Type B pancreatic cell (in vitro differentiated cells): ENCODE results near the gene SULF2. TPM values are rescaled to one million over a fixed set of nuclear protein-coding genes. Genes with fewer than 3 reads are reported as not detected.
A peak's percentile ranks its signal among the peaks of the same experiment; 100 is the strongest.

Experiments used
- DNase-seq: peaks from one replicate; pipeline ENCODE4 v3.0.0; 2021; ENCODE audit warnings: mixed read lengths; ENCODE audit not compliant: unreplicated experiment; ENCODE audit errors: extremely low spot score
- H3K27ac Mint-ChIP-seq: 2 replicates; pipeline ENCODE4 v1.8.0; 2021; ENCODE audit warnings: mild to moderate bottlenecking, mixed read lengths
- H3K27me3 Mint-ChIP-seq: 2 replicates; pipeline ENCODE4 v1.8.0; 2021; ENCODE audit warnings: mixed read lengths
- H3K36me3 Mint-ChIP-seq: 2 replicates; pipeline ENCODE4 v1.8.0; 2021; ENCODE audit warnings: mixed read lengths
- H3K4me1 Mint-ChIP-seq: one replicate; pipeline ENCODE4 v1.8.0; 2021; ENCODE audit warnings: mixed read lengths; ENCODE audit not compliant: unreplicated experiment
- H3K4me3 Mint-ChIP-seq: 2 replicates; pipeline ENCODE4 v1.8.0; 2021; ENCODE audit warnings: mild to moderate bottlenecking, mixed read lengths
- H3K9me3 Mint-ChIP-seq: 2 replicates; pipeline ENCODE4 v1.8.0; 2021; ENCODE audit warnings: mixed read lengths
- CTCF ChIP-seq: fragments of 200-600 bp; sonication (generic); conservative IDR thresholded peaks from 2 replicates; pipeline ENCODE4 v1.5.0; 2021; ENCODE audit warnings: antibody characterized with exemption, mild to moderate bottlenecking
- total RNA-seq: library from RNA; stranded (reverse); gene quantifications from 2 replicates; pipeline ENCODE4 v1.2.1, GENCODE V29; 2021; ENCODE audit warnings: low replicate concordance

Gene SULF2
- total RNA-seq, 1 donor from 2014 or later: 146 TPM

GRCh38 chr20:47631078-47631477 is 154.2 kb downstream of the SULF2 start:
- Mint-ChIP-seq H3K9me3 (no peaks in the 10 kb centered on the region), H3K27ac (no peak overlapping the region), H3K4me1 (peaks cover 4% of the 10 kb centered on the region), H3K4me3 (no peak overlapping the region), H3K27me3 (no peaks in the 10 kb centered on the region), H3K36me3 (peaks cover 31% of the 10 kb centered on the region)
- TF ChIP-seq CTCF: no peak
- DNase-seq: no peak

DNA sequence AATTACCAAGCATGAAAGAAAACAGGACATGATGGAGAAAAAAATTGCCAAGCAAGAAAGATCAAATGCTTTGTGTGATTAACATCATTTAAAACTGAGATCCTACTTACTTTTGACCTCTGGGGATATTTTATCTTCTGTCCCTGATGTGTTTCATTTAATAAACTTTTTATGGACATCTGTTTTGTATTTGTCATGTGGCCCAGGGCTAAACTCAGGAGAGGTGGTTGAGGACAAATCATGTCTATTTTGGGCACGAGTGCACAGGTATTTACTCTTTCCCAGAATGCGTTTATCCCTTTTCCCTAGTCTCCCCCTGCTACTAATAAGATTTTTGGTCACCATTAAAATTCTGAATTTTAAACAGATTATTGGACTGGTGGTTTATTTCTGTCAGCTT is 155.4 kb downstream of the SULF2 start:
- no peak overlapping the region for H3K4me3 Mint-ChIP-seq
- H3K4me1 Mint-ChIP-seq: peaks cover 4% of the 10 kb centered on the region
- H3K36me3 Mint-ChIP-seq: peaks cover 31% of the 10 kb centered on the region
- no peaks in the 10 kb centered on the region for H3K27me3 Mint-ChIP-seq
- H3K27ac Mint-ChIP-seq: no peak overlapping the region
- no peak for TF ChIP-seq CTCF
- no peak for DNase-seq
- H3K9me3 Mint-ChIP-seq: no peaks in the 10 kb centered on the region

DNA sequence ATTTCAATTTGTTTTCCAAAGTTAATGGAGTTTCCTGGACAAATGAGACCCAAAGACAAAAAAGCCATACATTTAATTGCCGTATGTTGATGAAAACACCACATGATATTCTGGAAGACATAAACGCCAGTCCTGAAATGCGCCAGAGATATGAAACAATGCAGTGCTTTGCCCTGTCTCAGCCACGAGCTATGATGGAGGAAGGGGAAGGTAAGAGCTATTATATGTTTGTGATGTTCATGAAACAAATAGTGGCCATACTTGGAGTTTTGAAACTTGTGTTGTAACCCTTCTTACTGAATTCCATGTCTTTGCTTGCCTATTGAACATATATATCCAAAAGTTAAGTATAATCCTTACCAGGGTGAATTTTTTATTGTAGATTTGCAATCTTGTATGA is 157.7 kb downstream of the SULF2 start:
- no peak for TF ChIP-seq CTCF
- Mint-ChIP-seq H3K4me1 (peaks cover 4% of the 10 kb centered on the region), H3K4me3 (no peak overlapping the region), H3K27me3 (no peaks in the 10 kb centered on the region), H3K36me3 (peaks cover 32% of the 10 kb centered on the region), H3K9me3 (no peaks in the 10 kb centered on the region), H3K27ac (no peak overlapping the region)
- DNase-seq: no peak

DNA sequence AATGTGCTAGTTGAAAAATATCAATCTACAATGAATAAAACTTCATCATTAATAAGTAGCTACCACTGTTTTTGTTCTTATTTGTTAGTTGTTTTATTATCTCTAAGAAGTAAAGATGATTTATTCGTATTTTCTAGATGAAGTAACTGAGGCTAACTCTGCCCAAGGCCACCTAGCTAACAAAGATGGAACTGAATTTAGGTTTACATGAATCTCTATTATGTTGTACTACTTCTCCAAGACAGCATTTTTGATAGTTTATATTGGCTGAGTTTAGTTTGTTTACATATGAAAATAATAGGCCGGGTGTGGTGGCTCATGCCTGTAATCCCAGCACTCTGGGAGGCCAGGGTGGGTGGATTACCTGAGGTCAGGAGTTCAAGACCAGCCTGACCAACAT is 162.1 kb downstream of the SULF2 start:
- H3K4me1 Mint-ChIP-seq: peaks cover 5% of the 10 kb centered on the region
- no peak for DNase-seq
- peaks cover 22% of the 10 kb centered on the region for H3K36me3 Mint-ChIP-seq
- H3K27ac Mint-ChIP-seq: no peak overlapping the region
- no peak overlapping the region for H3K4me3 Mint-ChIP-seq
- TF ChIP-seq CTCF: peak; percentile 34
- no peaks in the 10 kb centered on the region for H3K9me3 Mint-ChIP-seq
- no peaks in the 10 kb centered on the region for H3K27me3 Mint-ChIP-seq

GRCh38 chr20:47622118-47622665 is 163.1 kb downstream of the SULF2 start:
- no peaks in the 10 kb centered on the region for H3K9me3 Mint-ChIP-seq
- H3K4me3 Mint-ChIP-seq: no peak overlapping the region
- H3K27ac Mint-ChIP-seq: peak overlapping the region; percentile 65
- H3K4me1 Mint-ChIP-seq: peaks cover 5% of the 10 kb centered on the region
- no peak for DNase-seq
- TF ChIP-seq CTCF: no peak
- peaks cover 15% of the 10 kb centered on the region for H3K36me3 Mint-ChIP-seq
- no peaks in the 10 kb centered on the region for H3K27me3 Mint-ChIP-seq
